KBM-7 (cell line): ENCODE results near the gene BLNK.
A peak's percentile ranks its signal among the peaks of the same experiment; 100 is the strongest.
"Not testable (repeated sequence)": the region's sequence is repeated elsewhere in the genome, so short reads cannot be mapped to it uniquely, and the experiment has no call there.

Experiments
- DNase-seq: peaks from one replicate; pipeline ENCODE4 v3.0.0-alpha.2; 2015
- in situ Hi-C: fragments of 300-500 bp; cut with MboI; formaldehyde crosslinking; loops from 2 replicates; pipeline ENCODE4 v1.14.3; 2020; ENCODE audit warnings: low sequenced_read_pairs, low pct_unique_long_range_greater_than_20kb, mixed read lengths

Gene BLNK

GRCh38 chr10:96236090-96236478 lies 35.3 kb downstream of the BLNK start:
- in situ Hi-C loops = no loop called here
- DNase-seq = peak; percentile 21

- in situ Hi-C loops = no loop called here
- no peak for DNase-seq
These were observed 35.9 kb downstream of the BLNK start for GRCh38 chr10:96235326-96236089.

GRCh38 chr10:96233959-96234358 lies 37.4 kb downstream of the BLNK start:
- no peak for DNase-seq
- in situ Hi-C loops = no loop called here

- no peak for DNase-seq
- in situ Hi-C loops = no loop called here
These were observed 40.8 kb downstream of the BLNK start for GRCh38 chr10:96230527-96230926.

GRCh38 chr10:96229568-96230030 lies 41.8 kb downstream of the BLNK start:
- peak; percentile 79 for DNase-seq
- in situ Hi-C loops = no loop called here

GRCh38 chr10:96228408-96228994 lies 42.9 kb downstream of the BLNK start:
- in situ Hi-C loops = no loop called here

GRCh38 chr10:96227206-96227605 lies 44.2 kb downstream of the BLNK start:
- in situ Hi-C loops = no loop called here
- no peak for DNase-seq

More at GRCh38 chr10:96228408-96228994, 42.9 kb downstream of the BLNK start:
- no peak for DNase-seq

- in situ Hi-C loops = no loop called here
- DNase-seq = no peak
These were observed 46.2 kb downstream of the BLNK start for GRCh38 chr10:96225119-96225518.

- no peak for DNase-seq
- in situ Hi-C loops = no loop called here
These were observed 48.5 kb downstream of the BLNK start for GRCh38 chr10:96222908-96223307.

- in situ Hi-C loops = no loop called here
- DNase-seq = peak; percentile 2
These were observed 48.9 kb downstream of the BLNK start for GRCh38 chr10:96222441-96222840.

GRCh38 chr10:96218826-96219225 lies 52.5 kb downstream of the BLNK start:
- in situ Hi-C loops = no loop called here

GRCh38 chr10:96217711-96218110 lies 53.7 kb downstream of the BLNK start:
- DNase-seq = no peak
- in situ Hi-C loops = no loop called here

More at GRCh38 chr10:96218826-96219225, 52.5 kb downstream of the BLNK start:
- no peak for DNase-seq

- in situ Hi-C loops = no loop called here
- DNase-seq = no peak
These were observed 54.6 kb downstream of the BLNK start for GRCh38 chr10:96216775-96217174.

- no peak for DNase-seq
- in situ Hi-C loops = no loop called here
These were observed 58.5 kb downstream of the BLNK start for GRCh38 chr10:96212911-96213310.

GRCh38 chr10:96211764-96212163 lies 59.6 kb downstream of the BLNK start:
- no peak for DNase-seq
- in situ Hi-C loops = no loop called here

- no peak for DNase-seq
- in situ Hi-C loops = no loop called here
These were observed 62.4 kb downstream of the BLNK start for GRCh38 chr10:96208946-96209345.

- in situ Hi-C loops = no loop called here
- DNase-seq = no peak
These were observed 63.1 kb downstream of the BLNK start for GRCh38 chr10:96208271-96208670.

GRCh38 chr10:96205580-96205979 lies 65.8 kb downstream of the BLNK start:
- DNase-seq = no peak
- in situ Hi-C loops = no loop called here

GRCh38 chr10:96201525-96201924 lies 69.8 kb downstream of the BLNK start:
- in situ Hi-C loops = no loop called here
- no peak for DNase-seq

- in situ Hi-C loops, DNase-seq: not testable (repeated sequence)
These were observed 81.9 kb downstream of the BLNK start for GRCh38 chr10:96189505-96189904.

- no peak for DNase-seq
- in situ Hi-C loops = no loop called here
These were observed 82.5 kb downstream of the BLNK start for GRCh38 chr10:96188916-96189315.
